Myocyte (in vitro differentiated cells): Measurements from ENCODE around the gene NID1. TPM values are rescaled to one million over a fixed set of nuclear protein-coding genes. Genes with fewer than 3 reads are reported as not detected.
"Not testable (repeated sequence)": the region's sequence is repeated elsewhere in the genome, so short reads cannot be mapped to it uniquely, and the experiment has no call there.

Source experiments
- DNase-seq: peaks from one replicate; pipeline ENCODE4 v3.0.0-alpha.2; 2012; ENCODE audit warnings: low read depth
- total RNA-seq: library from RNA; depleted of rRNA; stranded (reverse); fragments of >200 nt; gene quantifications from 2 replicates; pipeline ENCODE4 v1.2.3, GENCODE V29; 2014

The NID1 gene
- total RNA-seq, 1 donor from 2014 or later, result 7.8 TPM

DNA sequence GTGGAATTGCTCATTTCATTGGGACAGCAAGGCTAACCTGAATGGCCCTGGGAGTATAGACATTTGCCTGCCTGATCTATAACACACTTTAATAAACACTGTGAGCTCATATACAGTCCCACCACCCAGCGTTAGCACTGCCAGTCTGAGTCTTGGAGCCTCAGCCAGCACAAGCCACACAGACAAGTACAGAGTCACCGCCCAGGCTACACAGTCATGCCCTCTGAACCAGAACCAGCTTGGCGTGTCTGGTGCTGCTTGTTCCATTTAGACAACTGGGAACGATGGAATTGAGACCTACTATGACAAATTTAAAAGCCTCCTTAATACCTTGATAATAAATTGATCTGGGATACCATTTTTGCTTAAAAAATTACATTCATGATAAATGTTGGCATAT, 31.6 kb downstream of the NID1 start:
- DNase-seq, result no peak

DNA sequence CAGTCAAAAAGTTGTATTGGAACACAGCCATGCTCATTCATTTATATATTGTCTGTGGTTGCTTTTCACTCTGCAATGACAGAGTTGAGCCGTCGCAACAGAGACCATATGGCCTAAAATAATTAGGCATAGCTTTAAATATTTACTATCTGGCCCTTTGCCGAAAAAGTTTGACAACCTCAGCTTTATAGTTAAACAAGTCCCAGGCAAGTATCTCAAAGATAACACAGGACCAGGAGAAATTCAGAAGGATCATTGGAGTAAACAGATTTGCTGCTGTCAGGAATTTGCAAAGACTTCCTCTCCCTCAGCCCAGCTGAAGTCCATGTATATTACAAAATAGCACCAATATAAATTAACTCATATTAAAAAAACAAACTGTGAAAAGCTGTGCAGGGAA, 34.4 kb downstream of the NID1 start:
- DNase-seq, result no peak

DNA sequence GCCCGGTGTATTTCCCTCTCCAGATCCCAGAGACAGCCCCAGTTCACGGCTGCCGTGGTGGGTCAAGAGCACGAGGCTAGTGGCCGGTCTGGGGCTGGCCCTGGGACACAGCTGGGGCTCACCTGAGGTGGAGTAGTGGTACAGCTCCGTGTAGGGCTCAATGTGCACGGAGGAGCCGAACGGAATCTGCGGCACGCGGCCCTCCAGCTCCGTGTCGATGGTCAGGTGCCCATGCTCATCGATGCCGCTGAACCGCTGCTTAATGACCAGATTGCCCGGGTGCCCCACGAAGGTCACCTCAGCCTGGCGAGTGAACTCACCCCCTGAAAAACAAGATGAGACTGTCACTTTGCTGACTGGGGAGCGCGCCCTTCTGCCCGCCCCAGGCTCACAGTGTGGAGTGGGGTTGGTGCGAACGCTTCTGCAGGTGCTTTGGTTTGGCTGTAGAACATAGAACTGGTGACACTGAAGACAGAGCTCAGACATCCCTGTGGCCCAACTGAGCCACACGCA, 35.4 kb downstream of the NID1 start:
- DNase-seq, result no peak

DNA sequence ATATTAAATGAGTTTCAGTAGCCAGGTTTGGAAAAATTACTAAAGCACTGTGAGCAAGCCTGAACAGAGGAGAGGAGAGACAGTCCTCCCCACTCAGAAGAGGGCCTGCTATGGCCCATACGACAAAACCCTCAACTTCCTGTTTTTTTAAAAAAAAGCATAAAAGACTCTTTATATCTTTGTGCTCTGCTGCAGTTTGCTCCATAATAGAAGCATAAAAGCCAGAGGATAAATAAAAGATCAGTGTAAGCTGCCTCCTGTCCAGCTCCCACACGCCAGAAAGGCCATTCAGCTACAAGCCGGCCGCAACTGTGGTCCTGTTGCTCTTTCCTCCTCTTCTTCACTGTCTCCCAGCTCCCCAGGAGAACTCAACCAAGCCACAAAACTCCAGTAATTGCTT, 37.8 kb downstream of the NID1 start:
- no peak for DNase-seq

DNA sequence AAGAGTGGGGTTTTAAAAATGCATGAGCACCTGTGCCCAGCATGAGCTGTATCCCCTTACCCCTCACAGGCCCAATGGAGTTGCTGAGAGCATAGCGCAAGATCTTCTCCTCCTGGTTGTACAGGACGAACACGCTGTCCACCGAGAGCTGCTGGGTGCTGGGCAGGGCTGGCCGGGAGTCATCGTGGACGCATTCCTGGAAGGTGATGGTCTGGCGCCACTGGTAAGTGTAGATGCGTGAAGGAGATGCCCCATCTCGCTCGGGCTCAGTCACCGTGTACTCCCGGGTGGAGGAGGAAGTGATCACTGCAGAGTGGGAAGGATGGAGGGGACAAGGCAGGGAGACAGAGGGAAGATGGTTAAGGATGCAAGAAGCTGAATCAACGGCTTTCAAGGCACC, 39.1 kb downstream of the NID1 start:
- no peak for DNase-seq

- DNase-seq, result peak; percentile 44
These were observed 40.2 kb downstream of the NID1 start for GRCh38 chr1:236024641-236025040.

GRCh38 chr1:236023926-236024565, 40.8 kb downstream of the NID1 start:
- no peak for DNase-seq

DNA sequence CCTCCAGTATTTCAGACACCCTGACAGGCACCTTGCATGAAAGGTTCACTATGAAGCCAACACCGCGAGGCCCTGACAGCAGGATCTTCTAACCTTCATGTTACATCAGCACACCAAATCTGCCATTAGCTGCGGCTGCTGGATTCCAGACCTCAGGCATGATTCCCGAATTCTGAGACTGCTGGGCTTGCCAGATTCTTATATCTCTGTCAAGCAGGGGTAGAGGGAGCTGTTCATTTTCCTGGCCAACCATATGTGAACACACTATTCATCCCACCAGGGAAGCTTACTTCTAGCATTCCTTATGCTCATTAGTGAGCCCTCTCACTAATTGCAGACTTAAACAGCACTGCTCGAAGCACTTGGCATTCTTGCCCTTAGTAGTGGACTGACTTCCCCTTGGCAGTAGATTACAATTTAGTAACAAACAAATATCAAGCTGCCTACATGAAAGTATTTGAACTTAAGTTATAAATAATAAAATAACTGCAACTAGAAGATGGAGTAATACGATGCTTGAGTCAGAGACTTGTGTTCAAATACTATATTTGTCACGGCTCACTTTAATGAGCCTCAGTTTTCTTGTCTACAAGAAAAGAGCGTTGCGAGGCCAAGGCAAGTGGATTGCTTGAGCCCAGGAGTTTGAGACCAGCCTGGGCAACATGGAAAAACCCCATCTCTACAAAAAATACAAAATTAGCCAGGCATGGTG, 43.3 kb downstream of the NID1 start:
- DNase-seq, result no peak

- DNase-seq, result peak; percentile 63
These were observed 44.3 kb downstream of the NID1 start for GRCh38 chr1:236020359-236021219.

GRCh38 chr1:236018885-236019453, 45.9 kb downstream of the NID1 start:
- no peak for DNase-seq

- DNase-seq, result no peak
These were observed 48.0 kb downstream of the NID1 start for GRCh38 chr1:236016782-236017400.

DNA sequence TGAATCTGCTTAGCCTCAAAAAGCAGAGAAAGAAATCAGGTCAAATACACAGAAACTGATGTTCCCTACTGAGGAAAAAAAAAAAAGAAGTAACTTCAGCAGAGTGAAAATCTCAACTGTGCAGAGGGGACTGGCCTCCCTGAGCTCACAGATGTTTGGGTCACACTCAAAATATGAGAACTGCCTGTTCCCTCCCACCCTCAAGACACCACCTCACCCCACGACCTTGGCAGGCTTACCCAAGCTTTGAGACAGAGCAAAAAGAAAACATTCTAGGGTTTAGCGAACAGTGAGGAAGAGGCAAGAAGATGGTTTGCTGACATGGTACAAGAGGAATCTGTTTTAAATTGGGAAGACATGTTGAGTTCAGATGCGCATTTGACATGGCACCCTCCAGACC, 48.8 kb downstream of the NID1 start:
- no peak for DNase-seq

- no peak for DNase-seq
These were observed 49.4 kb downstream of the NID1 start for GRCh38 chr1:236015539-236015938.

GRCh38 chr1:236013330-236013729, 51.6 kb downstream of the NID1 start:
- DNase-seq, result no peak

GRCh38 chr1:236011641-236012040, 53.2 kb downstream of the NID1 start:
- DNase-seq, result no peak

GRCh38 chr1:236010443-236010842, 54.4 kb downstream of the NID1 start:
- no peak for DNase-seq

GRCh38 chr1:236009857-236010256, 55.0 kb downstream of the NID1 start:
- DNase-seq, result peak; percentile 24

DNA sequence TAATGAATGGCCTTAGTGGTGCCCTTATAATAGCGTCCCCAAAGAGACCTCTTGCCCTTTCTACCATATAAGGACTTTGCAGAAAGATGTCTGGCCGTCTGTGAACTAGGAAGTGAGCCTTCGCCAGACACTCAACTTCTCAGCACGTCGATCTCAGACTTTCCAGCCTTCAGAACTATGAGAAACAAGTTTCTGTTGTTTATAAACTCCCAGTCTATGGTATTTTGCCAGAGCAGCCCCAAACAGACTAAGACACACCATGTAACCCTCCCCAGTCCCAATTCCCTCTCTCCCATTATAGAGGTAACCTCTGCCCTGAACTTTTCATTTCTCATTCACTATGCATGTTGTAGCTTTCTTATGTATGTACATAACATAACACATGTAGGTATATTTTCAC, 55.7 kb downstream of the NID1 start:
- DNase-seq, result no peak

DNA sequence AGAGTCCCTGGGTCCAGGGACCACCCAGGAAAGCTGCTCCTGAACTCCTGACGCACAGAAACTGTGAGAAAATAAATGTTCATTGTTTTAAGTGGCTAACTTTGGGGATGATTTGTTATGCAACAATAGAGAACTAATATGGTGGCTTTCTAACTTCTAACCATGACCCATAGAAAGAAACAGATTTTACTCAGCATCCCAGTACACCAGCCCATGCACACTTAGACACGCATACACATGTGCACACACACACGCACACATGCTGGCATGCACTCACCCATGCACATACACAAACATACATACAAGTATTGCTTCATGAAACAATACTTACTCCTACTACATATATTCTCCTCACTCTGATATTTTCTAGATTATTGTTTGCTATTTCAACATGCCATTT, 57.1 kb downstream of the NID1 start:
- no peak for DNase-seq

GRCh38 chr1:236003058-236003457, 61.8 kb downstream of the NID1 start:
- DNase-seq, result not testable (repeated sequence)

DNA sequence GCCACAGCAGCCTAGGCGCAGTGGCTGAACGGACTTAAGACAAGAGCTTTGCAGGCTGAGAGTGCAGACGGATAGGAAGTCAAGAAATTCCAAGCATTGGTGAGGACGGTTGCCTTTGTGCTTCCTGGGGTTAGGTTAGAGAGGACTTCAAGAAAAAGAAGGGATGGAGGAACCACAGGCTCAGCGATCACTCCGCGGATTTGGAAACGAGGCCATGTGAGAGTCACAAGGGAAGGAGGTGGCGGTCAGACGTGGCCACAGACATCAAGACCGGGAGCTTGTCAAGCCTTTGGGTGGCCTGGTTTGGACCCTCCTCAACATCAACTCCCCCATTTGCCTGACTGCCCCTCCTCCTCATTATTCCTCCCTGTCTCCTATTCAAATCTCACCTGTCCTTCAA, 62.3 kb downstream of the NID1 start:
- no peak for DNase-seq
